Astrocyte (in vitro differentiated cells and primary cell): ENCODE results near the gene NEFH. TPM values are rescaled to one million over a fixed set of nuclear protein-coding genes. Genes with fewer than 3 reads are reported as not detected.

Experiments
- DNase-seq: peaks from one replicate; pipeline ENCODE4 v3.0.0-alpha.2; 2010; ENCODE audit warnings: low read depth
- FAIRE-seq: peaks from 2 replicates; lab custom pipeline; 2011; peaks lifted over from hg19 to GRCh38; lab: Jason Lieb, UNC
- H2AFZ ChIP-seq: 2 replicates; pipeline ENCODE4 v1.6.0; 2012; ENCODE audit warnings: low read depth, low read length, inconsistent platforms
- H3K27ac ChIP-seq: 2 replicates; pipeline ENCODE4 v1.5.1; 2011; ENCODE audit warnings: low read depth, low read length, inconsistent platforms
- H3K27me3 ChIP-seq: 2 replicates; pipeline ENCODE4 v1.6.0; 2011; ENCODE audit warnings: low read length, inconsistent platforms; ENCODE audit not compliant: insufficient read depth
- H3K36me3 ChIP-seq: 2 replicates; pipeline ENCODE4 v1.5.1; 2011; ENCODE audit warnings: low read length, inconsistent platforms; ENCODE audit not compliant: insufficient read depth
- H3K4me1 ChIP-seq: 2 replicates; pipeline ENCODE4 v1.5.1; 2011; ENCODE audit warnings: low read length, inconsistent platforms; ENCODE audit not compliant: insufficient read depth
- H3K4me2 ChIP-seq: 2 replicates; pipeline ENCODE4 v1.6.0; 2012; ENCODE audit warnings: low read length, inconsistent platforms
- H3K4me3 ChIP-seq: 2 replicates; pipeline ENCODE4 v1.5.1; 2011; ENCODE audit warnings: low read depth, mild to moderate bottlenecking, low read length, inconsistent platforms; ENCODE audit not compliant: insufficient read depth
- H3K79me2 ChIP-seq: 2 replicates; pipeline ENCODE4 v1.6.0; 2012; ENCODE audit warnings: mild to moderate bottlenecking, low read length, inconsistent platforms; ENCODE audit not compliant: insufficient read depth
- H3K9ac ChIP-seq: 2 replicates; pipeline ENCODE4 v1.6.0; 2012; ENCODE audit warnings: mild to moderate bottlenecking, low read length, inconsistent platforms
- H3K9me3 ChIP-seq: 2 replicates; pipeline ENCODE4 v1.5.1; 2012; ENCODE audit warnings: low read depth, mild to moderate bottlenecking, low read length, inconsistent platforms; ENCODE audit not compliant: insufficient read depth
- H4K20me1 ChIP-seq: 2 replicates; pipeline ENCODE4 v1.6.0; 2012; ENCODE audit warnings: low read length, inconsistent platforms; ENCODE audit not compliant: insufficient read depth
- H3K27ac Mint-ChIP-seq: one replicate; pipeline ENCODE4 v1.8.0; 2021; ENCODE audit warnings: mild to moderate bottlenecking, mixed read lengths; ENCODE audit not compliant: unreplicated experiment
- H3K27me3 Mint-ChIP-seq: one replicate; pipeline ENCODE4 v1.8.0; 2021; ENCODE audit warnings: low read depth, mixed read lengths; ENCODE audit not compliant: unreplicated experiment
- H3K36me3 Mint-ChIP-seq: one replicate; pipeline ENCODE4 v1.8.0; 2021; ENCODE audit warnings: low read depth, mixed read lengths; ENCODE audit not compliant: unreplicated experiment
- H3K4me1 Mint-ChIP-seq: one replicate; pipeline ENCODE4 v1.8.0; 2021; ENCODE audit warnings: low read depth, mixed read lengths; ENCODE audit not compliant: unreplicated experiment
- H3K4me3 Mint-ChIP-seq: one replicate; pipeline ENCODE4 v1.8.0; 2021; ENCODE audit warnings: mild to moderate bottlenecking, moderate library complexity, mixed read lengths; ENCODE audit not compliant: unreplicated experiment
- H3K9me3 Mint-ChIP-seq: one replicate; pipeline ENCODE4 v1.8.0; 2021; ENCODE audit warnings: mild to moderate bottlenecking, mixed read lengths; ENCODE audit not compliant: unreplicated experiment
- CTCF ChIP-seq: IDR thresholded peaks from 2 replicates; pipeline ENCODE4 v1.5.1; 2011; ENCODE audit warnings: low read depth, mild to moderate bottlenecking, inconsistent platforms, low read length, moderate library complexity; ENCODE audit not compliant: insufficient read depth
- EZH2 ChIP-seq: IDR thresholded peaks from 2 replicates; pipeline ENCODE4 v1.6.1; 2012; ENCODE audit warnings: mild to moderate bottlenecking, low read length, inconsistent platforms; ENCODE audit not compliant: insufficient read depth
- total RNA-seq: library from RNA; stranded (reverse); gene quantifications from 2 replicates; pipeline ENCODE4 v1.2.1, GENCODE V29; 2021

NEFH gene
- total RNA-seq, 1 donor from 2014 or later: 3.1 TPM

GRCh38 chr22:29450222-29450621, 29.8 kb upstream of the NEFH start:
- H3K36me3 ChIP-seq: no peaks in the 10 kb centered on the region
- H3K79me2 ChIP-seq: no peaks in the 10 kb centered on the region
- no peak overlapping the region for H3K4me3 Mint-ChIP-seq
- no peaks in the 10 kb centered on the region for H3K27me3 Mint-ChIP-seq
- no peak overlapping the region for H3K27ac ChIP-seq
- H3K27me3 ChIP-seq: no peaks in the 10 kb centered on the region
- H3K36me3 Mint-ChIP-seq: peaks cover 2% of the 10 kb centered on the region
- H3K27ac Mint-ChIP-seq: no peak overlapping the region
- H3K4me2 ChIP-seq: no peak overlapping the region
- no peak for DNase-seq
- no peaks in the 10 kb centered on the region for H3K9me3 Mint-ChIP-seq
- no peak overlapping the region for H2AFZ ChIP-seq
- no peak overlapping the region for H3K9ac ChIP-seq
- H3K4me1 ChIP-seq: no peaks in the 10 kb centered on the region
- no peak for FAIRE-seq
- H3K4me3 ChIP-seq: no peak overlapping the region
- TF ChIP-seq EZH2: no peak
- TF ChIP-seq CTCF: no peak
- H4K20me1 ChIP-seq: no peaks in the 10 kb centered on the region
- H3K4me1 Mint-ChIP-seq: no peaks in the 10 kb centered on the region
- H3K9me3 ChIP-seq: no peaks in the 10 kb centered on the region

DNA sequence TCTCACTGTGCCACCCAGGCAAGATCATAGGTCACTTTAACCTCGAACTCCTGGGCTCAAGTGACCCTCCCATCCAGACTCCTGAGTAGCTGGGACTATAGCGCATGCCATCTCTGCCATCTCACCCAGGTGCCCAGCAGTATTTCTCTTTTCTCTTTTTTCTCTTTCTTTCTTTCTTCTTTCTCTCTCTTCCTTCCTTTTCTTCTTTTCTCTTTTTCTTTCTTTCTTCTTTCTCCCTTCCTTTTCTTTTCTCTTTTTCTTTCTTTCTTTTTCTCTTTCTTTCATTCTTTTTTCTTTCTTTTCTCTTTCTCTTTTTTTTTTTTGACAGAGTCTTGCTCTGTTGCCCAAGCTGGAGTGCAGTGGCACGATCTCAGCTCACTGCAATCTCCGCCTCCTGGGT, 28.2 kb upstream of the NEFH start:
- no peaks in the 10 kb centered on the region for H3K9me3 ChIP-seq
- H3K36me3 ChIP-seq: no peaks in the 10 kb centered on the region
- TF ChIP-seq EZH2 (no peak), CTCF (no peak)
- DNase-seq (no peak), FAIRE-seq (no peak)
- H3K4me1 Mint-ChIP-seq: peaks cover 6% of the 10 kb centered on the region
- no peak overlapping the region for H3K27ac ChIP-seq
- peaks cover 2% of the 10 kb centered on the region for H3K36me3 Mint-ChIP-seq
- no peak overlapping the region for H3K27ac Mint-ChIP-seq
- no peak overlapping the region for H2AFZ ChIP-seq
- H4K20me1 ChIP-seq: no peaks in the 10 kb centered on the region
- H3K79me2 ChIP-seq: no peaks in the 10 kb centered on the region
- peaks cover 10% of the 10 kb centered on the region for H3K4me1 ChIP-seq
- H3K9ac ChIP-seq: no peak overlapping the region
- H3K4me3 Mint-ChIP-seq: no peak overlapping the region
- no peak overlapping the region for H3K4me3 ChIP-seq
- H3K27me3 ChIP-seq: no peaks in the 10 kb centered on the region
- H3K9me3 Mint-ChIP-seq: no peaks in the 10 kb centered on the region
- H3K27me3 Mint-ChIP-seq: no peaks in the 10 kb centered on the region
- H3K4me2 ChIP-seq: no peak overlapping the region

DNA sequence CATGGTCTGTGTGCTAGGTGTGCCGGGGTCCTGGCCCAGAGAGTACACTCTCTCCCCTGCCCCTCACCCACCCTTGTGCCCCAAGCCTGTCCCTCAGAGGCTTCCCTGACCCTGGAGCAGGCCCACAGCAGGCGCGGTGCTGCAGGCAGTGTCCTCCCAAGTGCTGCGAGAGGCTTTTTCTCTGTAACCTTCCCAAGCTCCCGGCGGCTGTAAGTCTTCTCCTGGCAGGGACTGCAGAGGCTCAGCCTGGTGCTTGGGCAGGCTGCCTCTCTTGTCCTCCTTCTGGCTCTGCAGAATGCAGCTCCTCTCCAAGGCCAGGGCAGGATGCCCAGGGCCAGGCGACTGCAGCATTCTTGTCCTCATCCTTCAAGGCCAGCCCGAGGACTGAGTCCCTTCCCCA, 25.7 kb upstream of the NEFH start:
- H3K4me2 ChIP-seq: no peak overlapping the region
- no peak for DNase-seq
- FAIRE-seq: no peak
- H4K20me1 ChIP-seq: no peaks in the 10 kb centered on the region
- no peaks in the 10 kb centered on the region for H3K27me3 Mint-ChIP-seq
- no peaks in the 10 kb centered on the region for H3K27me3 ChIP-seq
- H2AFZ ChIP-seq: no peak overlapping the region
- H3K27ac Mint-ChIP-seq: no peak overlapping the region
- H3K27ac ChIP-seq: no peak overlapping the region
- no peak overlapping the region for H3K9ac ChIP-seq
- no peaks in the 10 kb centered on the region for H3K9me3 ChIP-seq
- H3K4me3 Mint-ChIP-seq: no peak overlapping the region
- TF ChIP-seq CTCF (no peak), EZH2 (no peak)
- H3K79me2 ChIP-seq: no peaks in the 10 kb centered on the region
- no peaks in the 10 kb centered on the region for H3K36me3 Mint-ChIP-seq
- no peaks in the 10 kb centered on the region for H3K36me3 ChIP-seq
- H3K4me1 ChIP-seq: peaks cover 10% of the 10 kb centered on the region
- H3K9me3 Mint-ChIP-seq: no peaks in the 10 kb centered on the region
- peaks cover 9% of the 10 kb centered on the region for H3K4me1 Mint-ChIP-seq
- no peak overlapping the region for H3K4me3 ChIP-seq
